ENCODE results near the gene FH. TPM values are rescaled to one million over a fixed set of nuclear protein-coding genes. Genes with fewer than 3 reads are reported as not detected.

The FH gene
- polyA plus RNA-seq (ENCODE audit: insufficient read length) = 68.7 TPM

DNA sequence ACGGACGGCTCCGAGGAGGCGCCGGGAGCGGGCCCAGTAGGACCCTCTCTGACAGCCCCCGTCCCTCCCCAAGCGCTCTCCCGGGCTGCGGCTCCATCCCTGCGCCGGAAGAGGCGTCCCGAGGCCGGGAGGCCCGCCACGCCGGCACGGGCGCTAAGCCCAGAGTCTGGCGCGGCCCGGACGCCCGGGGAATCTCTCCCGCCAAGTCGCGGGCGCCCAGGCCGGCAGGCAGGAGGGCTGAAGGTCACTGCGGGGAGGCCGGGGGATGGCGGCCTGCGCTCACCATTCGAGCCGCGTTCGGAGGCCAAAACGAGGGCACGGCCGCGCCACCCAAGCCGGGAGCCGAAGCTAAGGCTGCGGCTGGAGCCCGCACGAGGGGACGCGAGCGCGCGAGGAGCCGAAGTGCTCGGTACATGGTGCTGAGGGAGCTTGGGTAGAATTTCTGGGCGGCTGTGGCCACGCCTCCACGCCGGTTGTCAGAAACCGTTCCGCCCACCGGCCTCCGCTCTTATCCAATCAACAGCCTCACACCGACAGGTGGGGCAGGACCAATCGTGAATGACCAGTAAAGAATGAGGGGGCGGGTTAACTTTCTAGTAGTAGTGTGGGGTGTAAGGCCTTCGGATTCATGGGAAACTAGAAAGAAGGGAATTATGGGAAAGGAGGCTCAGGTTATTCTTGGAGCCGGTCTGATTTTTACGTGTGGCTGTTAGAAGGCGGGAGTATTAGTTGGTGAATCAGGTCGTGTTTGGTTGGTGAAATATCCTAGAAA, at the start of gene FH:
TSS of gene FH (minus strand) at position 448 of the 772 bp plus-strand sequence. CDS start at position 415, 33 bp downstream.
- DNase-seq (ENCODE audit: low read depth) = peak; percentile 96

DNA sequence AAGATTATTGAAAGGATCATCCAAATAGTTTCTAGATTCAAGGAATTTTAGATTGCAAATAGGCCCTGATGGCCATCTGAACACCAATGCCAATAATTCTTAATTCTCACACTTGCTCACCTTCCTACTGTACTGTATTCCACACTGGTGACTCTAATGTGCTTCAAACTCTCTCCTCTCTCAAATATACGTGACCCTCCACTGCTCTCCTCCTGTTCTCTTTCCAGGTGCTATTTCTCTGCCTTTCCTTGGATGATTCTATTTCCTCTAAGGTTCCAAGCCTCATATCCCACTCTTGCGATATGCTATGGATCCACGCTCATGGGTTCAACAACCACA, 41.3 kb upstream of the FH start:
- no peak for DNase-seq (ENCODE audit: low read depth)

DNA sequence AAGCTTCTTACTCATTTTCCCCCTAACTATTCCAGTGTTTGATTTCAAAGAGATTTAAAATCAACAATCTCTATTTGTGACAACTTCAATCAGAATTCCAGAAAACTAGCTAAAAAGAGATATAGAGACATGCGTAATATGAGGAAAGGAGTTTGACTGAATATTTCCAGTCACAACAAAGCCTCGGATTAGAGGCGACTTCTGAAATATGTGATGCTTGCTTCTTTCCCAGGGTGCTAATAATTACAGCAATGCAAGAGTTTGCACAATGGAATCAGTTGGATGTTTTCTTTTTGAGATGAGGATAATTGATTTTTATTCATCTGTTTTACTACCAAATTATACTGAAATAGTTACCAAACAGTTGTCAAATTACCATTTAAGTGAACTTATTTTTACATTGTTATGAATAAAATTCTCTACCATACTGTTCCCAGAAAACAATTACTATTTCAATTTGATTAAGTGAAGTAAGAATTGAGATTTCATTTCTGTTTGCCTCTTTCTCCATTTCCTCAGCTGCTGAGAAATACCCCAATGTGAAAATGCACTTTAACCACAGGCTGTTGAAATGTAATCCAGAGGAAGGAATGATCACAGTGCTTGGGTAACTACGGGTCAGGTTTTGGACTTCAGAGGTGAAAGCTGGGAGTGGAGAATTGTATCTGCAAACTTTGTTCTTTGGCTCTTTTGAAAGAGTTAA, 40.7 kb upstream of the FH start:
- no peak for DNase-seq (ENCODE audit: low read depth)

DNA sequence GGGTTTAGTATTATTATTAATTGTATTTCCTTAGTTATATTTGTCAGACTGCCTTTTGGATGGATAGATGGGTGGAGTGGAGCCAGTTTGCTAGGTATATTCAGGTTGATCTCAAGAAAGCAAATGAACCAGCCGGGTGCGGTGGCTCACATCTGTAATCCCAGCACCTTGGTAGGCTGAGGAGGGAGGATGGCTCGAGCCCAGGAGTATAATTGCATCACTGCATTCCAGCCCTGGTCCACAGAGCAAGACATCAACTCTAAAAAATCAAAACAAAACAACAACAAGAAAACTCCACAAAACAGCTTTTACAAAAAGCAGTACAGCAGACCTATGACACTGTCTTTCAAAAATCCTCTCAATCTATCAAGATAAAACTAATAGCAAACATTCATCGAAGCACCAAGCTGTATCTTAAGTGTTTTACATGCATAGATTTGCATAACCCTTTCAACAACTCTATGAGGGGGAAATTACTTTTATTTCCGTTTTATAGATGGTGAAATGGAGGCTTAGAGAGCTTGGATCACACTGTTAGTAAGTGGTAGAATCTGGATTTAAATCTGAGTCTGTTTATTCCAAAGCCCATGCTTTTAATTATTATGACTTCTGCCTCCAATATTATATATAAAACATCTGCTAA, 38.1 kb upstream of the FH start:
- no peak for DNase-seq (ENCODE audit: low read depth)

DNA sequence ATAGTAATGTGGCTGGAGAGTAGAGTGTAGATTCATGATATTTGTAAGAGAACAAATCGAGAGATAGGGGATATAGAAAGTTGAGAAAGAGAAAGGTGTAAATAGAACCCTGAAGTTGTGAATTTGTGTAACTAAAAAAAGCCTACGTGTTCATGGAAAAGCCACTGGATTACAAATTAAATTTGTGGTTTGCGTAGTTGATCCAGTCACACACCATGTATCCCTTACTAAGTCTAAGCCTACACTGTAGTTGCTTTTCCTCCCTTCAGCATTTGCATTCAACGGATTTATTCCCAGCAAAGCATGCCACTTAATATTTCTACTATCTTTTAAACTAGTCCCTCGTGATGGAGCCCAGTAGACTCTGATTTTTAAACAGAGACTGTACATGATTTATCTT, 37.5 kb upstream of the FH start:
- DNase-seq (ENCODE audit: low read depth) = no peak

DNA sequence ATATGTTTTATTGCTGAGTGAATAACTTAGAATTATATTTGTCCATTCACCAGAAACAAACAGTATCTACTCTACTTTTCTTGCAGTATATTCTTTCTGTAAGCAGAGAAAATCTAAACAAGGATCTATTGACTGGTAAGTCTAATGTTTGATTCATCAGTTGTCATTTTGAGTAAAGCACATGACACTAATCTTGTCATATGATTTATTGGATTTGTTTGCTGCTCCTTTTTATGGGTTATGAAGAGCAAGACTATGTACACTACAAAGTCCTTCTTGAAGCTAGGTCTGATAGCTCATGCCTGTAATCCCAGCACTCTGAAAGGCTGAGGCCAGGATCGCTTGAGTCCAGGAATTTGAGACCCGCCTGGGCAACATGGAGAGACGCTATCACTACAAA, 36.0 kb upstream of the FH start:
- no peak for DNase-seq (ENCODE audit: low read depth)

DNA sequence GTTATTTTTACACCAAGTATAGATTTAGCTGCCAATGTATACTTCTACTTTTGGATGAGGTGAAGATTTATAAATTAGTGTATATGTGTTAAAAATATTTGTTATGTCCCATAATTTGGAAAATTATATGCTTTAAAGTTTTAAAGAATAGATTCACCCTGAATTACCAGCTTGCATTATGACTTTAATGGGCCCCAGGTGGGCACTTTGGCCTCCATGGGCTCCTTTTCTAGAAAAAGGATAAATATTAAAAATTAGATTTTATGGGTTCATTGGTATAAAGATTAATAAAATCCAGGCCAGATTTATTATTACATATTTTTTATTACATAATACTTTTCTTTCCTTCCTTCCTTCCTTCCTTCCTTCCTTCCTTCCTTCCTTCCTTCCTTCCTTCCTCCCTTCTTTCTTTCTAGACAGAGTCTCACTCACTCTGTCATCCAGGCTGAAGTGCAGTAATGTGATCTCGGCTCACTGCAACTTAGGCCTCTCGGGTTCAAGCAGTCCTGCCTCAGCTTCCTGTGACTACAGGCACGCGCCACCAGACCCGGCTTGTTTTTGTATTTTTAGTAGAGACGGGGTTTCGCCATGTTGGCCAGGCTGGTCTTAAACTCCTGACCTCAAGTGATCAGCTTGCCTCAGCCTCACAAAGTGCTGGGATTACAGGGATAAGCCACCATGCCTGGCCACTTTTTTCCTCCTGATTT, 34.5 kb upstream of the FH start:
- no peak for DNase-seq (ENCODE audit: low read depth)

DNA sequence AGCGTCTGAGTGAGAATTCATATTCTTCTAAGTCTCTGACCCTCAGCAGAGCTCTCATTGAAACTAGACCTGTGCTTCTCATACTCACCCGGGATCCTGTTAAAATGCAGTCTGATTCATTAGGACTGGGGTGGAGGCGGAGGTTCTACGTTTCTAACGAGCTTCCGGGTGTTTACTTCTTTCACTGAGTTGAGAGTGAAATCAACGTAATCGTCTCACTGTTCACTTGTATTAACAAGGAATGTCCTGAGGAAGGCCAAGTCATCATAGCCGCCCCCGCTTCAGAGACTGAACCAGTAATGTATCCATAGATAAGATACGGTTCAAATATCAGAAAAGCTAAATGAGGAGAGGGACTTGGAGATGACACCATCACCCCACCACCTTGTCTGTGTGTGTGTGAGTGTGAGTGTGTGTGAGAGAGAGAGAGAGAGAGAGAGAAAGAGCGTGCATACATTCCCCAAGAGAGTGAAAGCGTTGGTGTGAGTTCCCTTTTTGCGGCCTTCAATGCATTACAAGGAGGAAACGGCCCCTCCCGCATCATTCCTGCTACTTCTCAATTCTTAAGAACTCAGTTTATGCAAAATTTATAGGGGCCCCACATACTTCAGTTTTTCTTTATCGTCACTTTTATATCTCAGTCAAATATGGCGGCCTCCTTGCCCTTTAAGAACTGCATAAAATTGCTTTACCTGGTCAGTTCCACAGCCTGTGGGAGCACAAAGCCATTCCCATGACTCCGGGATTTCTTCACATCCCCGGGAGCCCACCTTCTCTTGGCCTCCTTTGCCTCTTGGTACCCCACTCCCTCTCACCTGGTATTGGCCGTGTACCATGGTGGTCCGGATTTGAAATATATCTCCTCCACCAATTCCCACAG, 32.4 kb upstream of the FH start:
- DNase-seq (ENCODE audit: low read depth) = no peak

DNA sequence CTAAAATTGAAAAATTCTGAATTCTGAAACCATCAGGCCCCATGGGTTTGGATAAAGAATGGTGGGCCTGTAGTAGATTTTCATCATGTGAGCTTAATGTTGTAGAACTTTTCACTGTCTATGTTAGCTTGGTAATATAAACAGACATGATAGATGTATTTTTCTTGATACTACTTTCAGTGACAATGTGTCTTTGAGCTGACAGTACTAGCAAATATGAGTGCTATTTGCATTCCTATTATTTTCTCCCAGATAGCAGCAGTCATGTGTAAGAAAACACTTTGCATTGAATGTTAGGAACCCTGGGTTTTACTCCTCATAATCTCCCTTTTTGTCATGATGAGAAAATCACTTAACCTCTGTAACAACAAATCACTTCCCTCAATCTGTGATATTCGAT, 30.8 kb upstream of the FH start:
- DNase-seq (ENCODE audit: low read depth) = no peak

DNA sequence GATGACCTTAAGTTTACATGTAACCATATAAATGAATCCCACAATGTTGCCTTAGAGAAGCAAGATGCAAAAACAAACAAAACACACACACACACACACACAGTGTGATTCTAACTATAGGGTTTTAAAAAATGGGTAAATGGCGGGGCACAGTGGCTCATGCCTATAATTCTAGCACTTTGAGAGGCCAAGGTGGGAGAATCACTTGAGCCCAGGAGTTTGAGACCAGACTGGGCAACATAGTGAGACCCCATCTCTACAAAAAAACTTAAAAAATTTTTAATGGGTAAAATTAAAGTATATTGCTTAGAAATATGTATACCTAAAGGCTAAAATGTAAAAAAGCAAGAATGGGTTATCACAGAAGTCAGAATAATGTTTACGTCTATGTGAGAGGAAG, 28.5 kb upstream of the FH start:
- no peak for DNase-seq (ENCODE audit: low read depth)

DNA sequence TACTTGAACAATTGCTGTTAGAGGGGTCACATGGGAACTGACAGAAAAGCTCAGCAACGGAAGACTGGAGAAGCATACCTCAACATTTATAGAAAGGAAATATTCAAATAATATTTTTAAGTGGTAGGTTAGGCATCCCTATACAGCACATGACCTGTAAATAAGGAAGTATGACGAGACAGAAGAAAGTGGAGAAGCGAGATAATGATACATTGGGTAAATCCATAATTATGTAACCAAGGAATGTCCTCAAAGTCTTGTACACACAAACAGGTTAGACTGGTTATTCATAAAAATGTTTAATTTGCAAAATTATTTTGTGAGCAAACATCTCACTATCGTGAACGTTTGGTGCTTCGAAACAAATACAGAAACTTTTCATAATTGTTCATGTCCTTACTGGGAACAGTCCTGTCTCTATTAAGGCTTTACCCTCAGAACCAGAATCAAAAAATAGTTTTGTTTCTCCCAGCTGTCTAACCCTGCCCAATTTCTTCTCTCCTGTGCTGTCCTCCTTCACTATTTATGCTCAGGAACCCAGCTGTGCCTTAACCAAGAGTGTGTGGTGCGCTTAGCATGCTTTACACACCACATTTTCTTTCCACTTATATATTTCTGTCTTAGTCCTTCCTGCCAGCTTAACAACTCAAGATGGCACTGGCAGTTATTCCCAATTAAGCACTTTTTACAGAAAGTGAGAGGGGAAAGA, 22.8 kb upstream of the FH start:
- DNase-seq (ENCODE audit: low read depth) = no peak

DNA sequence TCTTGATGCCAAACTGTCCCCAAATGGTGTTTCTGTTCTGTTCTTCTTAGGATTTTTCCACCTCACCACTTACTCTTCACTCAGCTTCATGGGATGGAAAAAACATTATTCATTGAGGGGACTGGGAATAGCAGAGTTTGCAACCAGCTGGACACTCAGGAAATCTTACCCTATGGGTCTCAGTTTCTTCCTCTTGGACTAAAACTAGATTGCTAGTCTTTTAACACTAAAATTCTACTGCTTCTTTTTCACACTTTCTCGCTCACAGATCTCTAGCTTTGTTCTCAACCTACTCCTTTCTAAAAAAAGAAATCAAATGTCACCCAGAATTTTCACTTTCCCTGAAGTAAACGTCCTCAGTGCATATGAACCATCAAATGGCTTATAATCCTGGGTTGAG, 17.4 kb upstream of the FH start:
- DNase-seq (ENCODE audit: low read depth) = no peak

DNA sequence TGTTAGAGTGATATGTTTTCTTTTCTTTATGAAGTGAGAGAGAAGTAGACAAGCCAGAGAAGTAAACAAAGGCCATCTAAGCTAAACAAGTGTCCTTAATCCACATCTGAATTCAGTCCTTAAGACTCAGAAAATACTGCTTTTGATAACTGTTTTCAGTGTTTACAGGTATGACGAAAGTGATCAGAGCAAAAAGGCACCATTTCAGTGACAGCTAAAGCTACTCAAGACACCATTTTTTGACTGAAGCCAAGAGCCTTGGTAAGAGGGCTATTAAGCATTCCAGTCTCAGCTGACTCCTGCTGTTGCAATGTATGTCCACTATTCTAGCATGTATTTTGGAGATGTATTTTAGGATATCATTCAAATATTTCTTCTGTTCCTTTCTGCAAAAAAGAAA, 16.7 kb upstream of the FH start:
- DNase-seq (ENCODE audit: low read depth) = no peak

DNA sequence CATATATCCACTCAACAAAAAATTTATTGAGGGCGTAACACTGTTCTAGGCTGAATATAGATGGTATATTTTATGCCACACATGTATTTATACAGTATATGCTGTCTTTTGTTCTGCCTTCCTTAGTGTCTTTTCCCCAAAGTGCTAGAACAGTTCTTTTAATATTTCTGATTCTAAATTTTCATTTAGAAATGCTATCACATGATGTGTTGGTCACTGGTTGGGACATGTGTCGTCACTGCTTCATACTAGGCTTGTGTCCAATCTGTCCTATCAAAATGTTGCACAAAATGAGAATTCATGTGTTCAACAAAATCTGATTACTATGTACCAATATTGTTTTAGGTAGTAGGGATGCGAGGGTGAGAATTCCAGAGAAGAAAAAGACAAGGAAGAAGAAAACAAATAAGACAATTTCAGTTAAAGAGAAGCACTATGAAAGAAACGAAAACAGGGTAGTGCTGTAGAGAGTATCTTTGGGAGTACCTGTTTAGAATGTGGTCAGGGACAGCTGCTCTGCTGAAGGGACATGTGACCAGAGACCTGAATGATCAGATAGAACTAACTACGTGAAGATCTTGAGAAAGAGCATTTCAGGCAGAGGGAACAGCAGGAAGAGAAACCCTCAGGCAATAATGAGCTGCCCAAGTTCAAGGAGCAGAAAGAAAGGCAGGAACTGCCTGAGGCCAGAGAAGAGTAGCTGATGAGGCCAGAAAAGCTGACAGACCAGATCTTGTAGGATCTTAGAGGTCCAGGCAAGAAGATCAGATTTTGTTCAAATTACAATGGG, 14.0 kb upstream of the FH start:
- no peak for DNase-seq (ENCODE audit: low read depth)

DNA sequence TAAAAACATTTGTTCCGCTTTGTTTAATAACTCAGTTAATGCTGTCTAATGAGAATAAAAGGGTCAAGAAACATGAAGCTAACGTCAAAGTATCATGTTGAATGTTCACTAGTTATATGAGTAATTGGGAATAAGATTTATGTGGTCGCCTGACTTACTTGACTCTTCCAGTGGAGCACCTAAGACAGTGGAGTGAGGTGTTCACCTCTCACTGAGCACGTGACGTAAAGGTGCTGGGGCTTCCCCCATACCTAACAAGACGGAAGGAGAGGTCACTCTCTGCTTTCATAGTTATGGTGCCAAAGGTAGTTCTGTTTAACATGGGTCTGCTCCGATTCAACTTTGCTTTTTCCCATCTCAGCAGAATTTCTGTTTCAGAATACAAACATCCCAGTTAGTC, 13.3 kb upstream of the FH start:
- no peak for DNase-seq (ENCODE audit: low read depth)

DNA sequence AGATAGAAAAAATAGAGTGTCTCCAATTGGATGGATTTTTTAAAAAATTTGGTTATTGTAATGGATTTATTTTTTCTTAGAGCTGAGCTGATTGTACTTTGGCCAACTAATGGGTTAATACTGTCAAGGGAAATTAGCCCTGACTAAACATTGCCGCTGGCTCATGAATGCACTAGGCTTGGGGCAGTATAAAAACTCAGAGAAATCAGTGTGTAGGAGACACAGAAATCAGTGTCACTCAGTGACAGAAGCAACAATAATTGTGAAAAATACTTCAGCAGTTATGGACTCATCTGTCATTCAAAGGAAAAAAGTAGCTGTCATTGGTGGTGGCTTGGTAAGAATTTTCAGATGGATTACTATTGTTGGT, 12.6 kb upstream of the FH start, which contains the start of gene KMO:
TSS of gene KMO (plus strand) at position 217 of the 370 bp plus-strand sequence. CDS start at position 284, 67 bp downstream.
- no peak for DNase-seq (ENCODE audit: low read depth)

DNA sequence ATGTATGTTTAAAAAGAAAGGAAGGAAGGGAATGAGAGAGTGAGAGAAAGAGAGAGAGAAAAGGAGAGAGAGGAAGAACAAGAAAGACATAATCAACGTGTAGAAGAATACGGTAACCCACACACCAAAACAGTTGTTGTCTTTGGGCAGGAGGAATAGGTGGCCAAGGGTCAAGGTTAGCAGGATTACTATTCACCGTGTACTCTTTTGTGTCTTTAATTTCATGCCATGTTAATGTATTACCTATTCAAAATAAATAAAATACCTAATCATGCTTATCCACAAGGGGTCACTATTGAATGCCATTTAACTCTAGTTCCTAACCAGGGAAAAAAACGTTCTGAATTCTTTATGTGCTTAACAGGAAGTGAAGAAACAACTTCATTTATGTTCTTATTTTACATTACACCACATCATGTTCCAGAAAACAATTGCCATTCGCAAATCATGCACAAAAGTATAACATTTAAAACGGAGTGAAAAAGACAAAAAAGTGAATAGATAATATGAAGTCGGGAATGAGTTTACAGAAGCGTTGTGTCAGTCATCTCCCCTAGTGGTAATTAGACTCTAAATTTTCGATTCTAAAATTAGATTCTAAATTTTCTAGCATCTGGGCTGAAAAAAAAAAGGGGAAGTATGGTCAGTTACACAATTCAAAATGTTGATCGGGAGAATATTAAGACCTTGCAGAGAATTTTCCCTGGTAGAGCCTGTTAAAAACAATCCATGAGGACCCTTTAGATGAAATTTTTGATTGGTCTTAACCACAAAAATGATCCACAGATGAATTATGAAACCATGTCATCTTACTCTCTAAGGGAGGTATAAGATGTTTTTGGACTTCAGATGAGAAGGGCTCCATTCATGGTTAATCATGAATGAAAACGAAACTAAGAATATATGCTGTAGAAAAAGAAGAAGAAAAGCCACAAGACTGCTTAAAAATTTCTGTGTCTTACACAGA, 11.9 kb upstream of the FH start:
- no peak for DNase-seq (ENCODE audit: low read depth)

DNA sequence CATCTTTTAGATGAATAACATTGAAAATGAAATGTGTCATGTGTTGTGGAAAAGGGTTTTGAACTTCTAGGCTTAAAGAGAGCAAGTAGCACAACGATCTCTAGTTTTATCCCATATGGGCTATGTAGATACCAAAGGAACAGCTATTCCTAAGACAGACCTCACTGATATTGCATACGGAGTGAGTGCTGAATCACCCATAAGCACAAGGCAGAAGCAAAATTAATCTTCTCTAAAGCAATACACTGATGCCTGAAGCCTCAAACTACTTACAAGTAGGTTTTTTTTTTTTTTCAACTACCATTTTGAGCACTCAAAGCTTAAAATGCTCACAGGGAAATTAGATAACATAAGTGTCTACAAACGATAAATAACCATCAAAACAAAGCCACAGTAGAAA, 7.6 kb upstream of the FH start:
- no peak for DNase-seq (ENCODE audit: low read depth)

DNA sequence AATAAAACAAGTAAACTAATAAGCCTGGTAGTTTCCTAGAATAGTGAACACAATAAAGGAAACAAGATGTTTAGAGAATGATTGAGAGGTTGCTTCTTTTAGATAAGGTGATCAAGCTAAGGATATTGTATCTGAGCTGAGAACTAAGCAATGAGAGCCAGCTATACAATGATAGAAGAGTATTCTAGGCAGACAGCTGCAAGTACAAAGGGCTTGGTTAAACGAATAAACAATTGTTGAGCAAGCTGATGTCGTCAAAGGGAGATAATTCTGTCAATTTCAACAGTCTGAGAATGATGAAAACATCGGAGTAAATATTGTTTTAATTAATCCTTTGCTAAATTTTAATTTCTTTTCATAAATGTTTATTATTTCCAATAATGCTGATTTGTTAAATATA, 5.5 kb upstream of the FH start:
- DNase-seq (ENCODE audit: low read depth) = no peak
